BJ (cell line): ENCODE measurements around the gene OPCML. TPM values are rescaled to one million over a fixed set of nuclear protein-coding genes. Genes with fewer than 3 reads are reported as not detected.

ENCODE experiments used
- CTCF ChIA-PET: fragments of 350-600 bp; formaldehyde crosslinking; extraction: SDS; loops from one replicate; lab custom pipeline; 2021; ENCODE audit warnings: antibody characterized with exemption, inconsistent platforms; lab: Yijun Ruan, JAX
- POLR2A ChIA-PET: fragments of 300-600 bp; sonication (Branson Sonifier 250); formaldehyde crosslinking; extraction: SDS; loops from one replicate; lab custom pipeline; 2021; ENCODE audit warnings: antibody characterized with exemption; lab: Charles Lee
- DNase-seq: peaks from one replicate; pipeline ENCODE4 v3.0.0-alpha.2; 2011; ENCODE audit warnings: low read depth
- H3K27me3 ChIP-seq: 2 replicates; pipeline ENCODE4 v1.6.0; 2011; ENCODE audit warnings: low read length; ENCODE audit not compliant: control insufficient read depth, insufficient read depth
- H3K36me3 ChIP-seq: 2 replicates; pipeline ENCODE4 v1.5.1; 2011; ENCODE audit warnings: low read length; ENCODE audit not compliant: control insufficient read depth, insufficient read depth
- H3K4me3 ChIP-seq: 2 replicates; pipeline ENCODE4 v1.5.1; 2011; ENCODE audit warnings: low read depth, mild to moderate bottlenecking, control low read depth, low read length
- CTCF ChIP-seq: IDR thresholded peaks from 2 replicates; pipeline ENCODE4 v1.5.1; 2011; ENCODE audit warnings: low read depth, mild to moderate bottlenecking, control low read depth, inconsistent platforms, low read length, moderate library complexity; ENCODE audit not compliant: insufficient read depth
- polyA plus RNA-seq: library from polyadenylated mRNA; depleted of rRNA; stranded (reverse); fragments of >200 nt; gene quantifications from 2 replicates; pipeline ENCODE4 v1.2.3, GENCODE V29; 2011

The OPCML gene
- polyA plus RNA-seq, 1 experiment: 2.0 TPM

GRCh38 chr11:132501356-132501755, 1030.9 kb downstream of the OPCML start:
- Histone ChIP-seq H3K4me3 (no peak overlapping the region), H3K27me3 (no peaks in the 10 kb centered on the region; the same call in 1 of the 2 replicates), H3K36me3 (no peaks in the 10 kb centered on the region)
- no peak for DNase-seq
- no peak for TF ChIP-seq CTCF
- CTCF ChIA-PET: no interaction called here
- POLR2A ChIA-PET: no interaction called here

DNA sequence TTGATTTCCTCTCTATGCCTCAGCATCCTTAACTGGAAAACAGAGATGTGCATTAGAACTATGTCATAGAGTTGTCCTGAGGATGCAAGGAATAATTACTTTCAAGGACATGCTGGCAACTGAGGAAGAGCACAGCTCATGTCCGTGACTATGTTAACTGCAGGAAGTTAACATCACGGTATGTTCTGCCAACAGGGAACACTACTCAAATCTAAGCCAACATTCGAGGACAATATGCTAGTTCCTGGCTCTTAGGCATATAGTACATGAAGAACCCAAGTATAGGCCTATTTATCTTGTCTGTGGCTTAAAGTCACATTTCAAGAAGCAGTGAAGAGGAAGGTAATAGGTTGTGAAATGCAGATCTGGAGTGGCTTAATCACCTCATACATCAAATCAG, 1032.6 kb downstream of the OPCML start:
- H3K27me3 ChIP-seq: no peaks in the 10 kb centered on the region; the same call in 1 of the 2 replicates
- no peaks in the 10 kb centered on the region for H3K36me3 ChIP-seq
- DNase-seq: no peak
- no peak overlapping the region for H3K4me3 ChIP-seq
- POLR2A ChIA-PET: no interaction called here
- no peak for TF ChIP-seq CTCF
- CTCF ChIA-PET: no interaction called here

DNA sequence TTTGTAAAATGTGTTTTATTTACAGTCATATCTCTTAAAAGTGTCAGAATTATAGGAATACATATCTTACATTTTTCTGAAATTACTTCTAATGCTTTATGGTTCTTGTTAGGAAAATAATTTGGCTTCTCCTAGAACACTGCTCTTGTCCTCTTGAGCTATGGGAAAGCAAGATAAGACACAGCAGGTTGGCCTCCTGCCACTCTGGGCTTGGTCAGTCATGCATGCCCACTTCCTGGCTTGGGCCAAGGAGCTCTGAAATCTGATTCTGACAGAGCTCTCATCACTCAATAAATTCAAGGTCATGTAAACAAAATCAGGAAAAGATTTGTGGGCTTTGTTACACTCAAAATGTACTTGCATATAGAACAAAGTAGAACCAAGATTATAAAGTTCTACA, 1036.0 kb downstream of the OPCML start:
- ChIA-PET POLR2A (no interaction called here), CTCF (no interaction called here)
- TF ChIP-seq CTCF: no peak
- no peak for DNase-seq
- no peaks in the 10 kb centered on the region; the same call in 1 of the 2 replicates for H3K27me3 ChIP-seq
- H3K4me3 ChIP-seq: no peak overlapping the region
- H3K36me3 ChIP-seq: no peaks in the 10 kb centered on the region

- ChIA-PET POLR2A (no interaction called here), CTCF (no interaction called here)
- no peak for TF ChIP-seq CTCF
- Histone ChIP-seq H3K4me3 (no peak overlapping the region), H3K27me3 (no peaks in the 10 kb centered on the region), H3K36me3 (no peaks in the 10 kb centered on the region)
- no peak for DNase-seq
Observed at GRCh38 chr11:132493801-132494200, 1038.5 kb downstream of the OPCML start.

GRCh38 chr11:132490978-132491377, 1041.3 kb downstream of the OPCML start:
- CTCF ChIA-PET: no interaction called here
- DNase-seq: no peak
- H3K4me3 ChIP-seq: no peak overlapping the region
- no peaks in the 10 kb centered on the region for H3K27me3 ChIP-seq
- no peak for TF ChIP-seq CTCF
- POLR2A ChIA-PET: no interaction called here
- H3K36me3 ChIP-seq: no peaks in the 10 kb centered on the region
